HL-60/S4 treated with retinoic acid at 250 ng/mL for 4 days and 3 days (cell line): ENCODE data around the gene NPB.

Source experiments
- in situ Hi-C: fragments of 300-500 bp; cut with MboI; formaldehyde crosslinking; loops from 2 replicates; pipeline ENCODE4 v1.7.0; 2022; ENCODE audit warnings: low sequenced_read_pairs

NPB gene

GRCh38 chr17:81869221-81870130, 32.6 kb upstream of the NPB start:
- in situ Hi-C loops, result no loop called here

DNA sequence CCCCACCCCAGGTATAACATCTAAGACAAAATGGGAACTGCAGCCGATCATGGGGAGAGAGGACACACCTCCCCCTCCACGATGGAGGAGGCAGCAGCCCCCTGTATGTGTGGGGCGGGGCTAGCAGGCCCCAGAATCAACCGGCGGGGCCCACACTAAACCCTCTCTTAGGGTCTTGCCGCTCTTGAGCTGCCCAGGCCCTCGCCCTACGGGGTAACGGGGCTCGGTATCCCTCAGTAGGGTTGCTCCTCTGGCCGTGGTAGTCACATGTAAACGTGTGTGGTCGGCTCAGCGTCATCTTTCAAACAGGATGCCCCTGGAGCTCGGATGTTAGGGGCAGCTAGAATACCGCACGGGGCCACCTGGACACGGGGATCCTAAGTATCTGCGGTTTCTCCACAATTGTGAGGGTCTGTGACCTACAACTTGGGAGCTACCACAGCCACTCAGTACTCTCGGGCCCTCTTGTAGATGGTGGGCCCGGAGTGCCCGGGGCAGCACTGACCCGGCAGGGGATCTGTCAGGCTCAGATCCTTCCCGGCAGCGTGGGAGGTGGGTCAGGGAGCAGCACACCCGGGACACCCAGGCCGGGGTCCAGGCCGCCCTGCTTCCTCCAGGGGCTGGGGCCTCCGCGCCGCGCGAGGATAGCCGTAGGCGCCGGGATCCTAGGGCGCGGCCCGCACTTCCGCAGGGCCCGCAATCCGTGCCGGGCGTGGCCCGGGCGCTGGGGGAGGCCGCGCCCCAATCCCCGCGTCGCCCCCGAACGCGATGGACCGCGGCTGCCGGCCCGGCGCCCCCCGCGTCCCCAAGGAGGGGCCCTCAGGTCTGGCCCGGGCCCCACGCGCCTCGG, 31.7 kb upstream of the NPB start:
- in situ Hi-C loops, result no loop called here

GRCh38 chr17:81870981-81871386, 31.1 kb upstream of the NPB start, which contains the start of gene ARHGDIA:
Gene ARHGDIA (minus strand): TSS chr17:81871337. CDS start chr17:81869930, 1,407 bp downstream.
- in situ Hi-C loops, result no loop called here

GRCh38 chr17:81871387-81872230, 30.4 kb upstream of the NPB start:
- in situ Hi-C loops, result no loop called here

DNA sequence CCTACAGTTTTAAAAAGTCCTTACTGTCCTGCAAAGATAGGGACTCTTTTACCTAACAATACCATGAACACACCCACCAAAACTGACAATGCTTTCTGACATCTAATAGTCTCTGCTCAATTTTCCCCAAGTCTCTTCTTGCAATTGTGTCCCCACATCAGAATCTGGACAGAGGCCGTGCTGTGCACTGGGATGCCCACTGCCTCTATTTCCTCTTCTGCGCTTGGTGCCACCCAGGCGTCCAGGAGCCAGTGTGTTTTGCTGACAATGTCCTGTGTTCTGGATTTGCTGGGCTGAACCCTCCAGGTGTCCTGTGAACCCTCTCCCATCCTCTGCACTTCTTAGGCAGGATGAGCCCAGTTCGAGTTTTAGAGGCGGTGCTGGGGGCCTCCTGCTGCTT, 24.5 kb upstream of the NPB start:
- in situ Hi-C loops, result no loop called here

GRCh38 chr17:81878294-81878693, 23.7 kb upstream of the NPB start:
- in situ Hi-C loops, result no loop called here

GRCh38 chr17:81879121-81879520, 22.9 kb upstream of the NPB start:
- in situ Hi-C loops, result no loop called here

GRCh38 chr17:81884520-81884919, 17.5 kb upstream of the NPB start:
- in situ Hi-C loops, result no loop called here

- in situ Hi-C loops, result no loop called here
Observed at GRCh38 chr17:81884968-81885367, 17.1 kb upstream of the NPB start.

DNA sequence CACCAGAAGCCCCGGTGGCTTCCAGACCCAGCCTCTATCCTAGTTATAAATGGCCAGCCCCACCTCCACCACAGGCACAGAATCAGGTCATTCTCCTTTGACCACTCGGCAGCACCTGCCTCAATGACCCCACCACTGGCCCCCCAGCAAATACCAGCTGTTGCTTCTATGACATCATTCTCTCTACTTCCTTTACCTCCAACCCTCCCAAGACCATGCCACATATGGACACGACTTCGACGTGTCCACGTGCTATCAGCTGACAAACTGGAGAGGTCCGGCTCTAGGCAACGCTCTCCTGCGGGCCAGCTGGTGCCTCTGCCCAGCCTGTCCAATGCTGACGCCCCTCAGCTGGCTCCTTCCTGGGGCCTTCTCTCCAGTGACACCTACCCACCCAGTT, 16.6 kb upstream of the NPB start:
- in situ Hi-C loops, result no loop called here

GRCh38 chr17:81885869-81886548, 16.0 kb upstream of the NPB start:
- in situ Hi-C loops, result no loop called here

DNA sequence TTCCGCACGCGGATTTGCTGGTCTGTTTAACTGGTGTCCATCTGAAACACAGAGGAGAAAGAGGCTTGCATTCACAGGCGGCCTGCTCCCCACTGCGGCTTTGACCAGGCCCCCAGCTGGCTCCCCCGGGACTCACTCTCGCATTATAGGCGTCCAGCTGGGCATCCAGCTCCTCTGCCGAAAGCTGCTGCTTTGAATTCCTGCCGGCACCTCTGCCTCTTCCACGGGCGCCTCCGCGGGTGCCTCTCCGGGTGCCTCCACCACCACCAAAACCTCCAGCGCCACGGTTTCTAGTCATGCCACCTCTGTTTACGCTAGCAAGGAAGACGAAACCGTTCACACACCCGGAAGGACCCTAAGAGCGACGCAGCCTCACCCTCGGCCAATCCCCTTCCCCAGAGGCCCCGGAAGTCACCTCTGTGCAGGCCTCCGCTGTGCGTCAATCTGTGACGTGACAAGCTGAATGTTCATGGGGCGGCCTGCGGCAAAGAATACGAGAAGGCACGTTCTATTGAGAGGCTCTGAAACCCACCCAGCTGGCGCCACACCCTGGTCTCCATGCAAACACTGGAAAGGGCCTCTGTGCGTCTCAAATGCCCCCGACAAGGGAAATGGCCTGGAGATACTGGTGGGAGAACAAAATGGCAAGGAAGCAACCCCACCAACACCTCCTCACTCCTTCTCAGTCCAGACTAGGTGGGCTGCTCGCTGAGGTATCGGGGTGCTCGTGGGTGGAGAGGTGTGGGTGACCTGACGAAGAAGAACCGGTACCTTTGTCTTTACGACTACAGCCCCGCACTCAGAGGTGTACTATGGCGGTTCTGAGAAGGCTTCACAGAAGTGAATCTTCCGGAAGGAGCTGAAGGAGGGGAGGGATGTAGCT, 13.7 kb upstream of the NPB start:
- in situ Hi-C loops, result no loop called here

- in situ Hi-C loops, result no loop called here
Observed at GRCh38 chr17:81888988-81889595, 12.9 kb upstream of the NPB start.

- in situ Hi-C loops, result no loop called here
Observed at GRCh38 chr17:81889602-81890001, 12.4 kb upstream of the NPB start.

DNA sequence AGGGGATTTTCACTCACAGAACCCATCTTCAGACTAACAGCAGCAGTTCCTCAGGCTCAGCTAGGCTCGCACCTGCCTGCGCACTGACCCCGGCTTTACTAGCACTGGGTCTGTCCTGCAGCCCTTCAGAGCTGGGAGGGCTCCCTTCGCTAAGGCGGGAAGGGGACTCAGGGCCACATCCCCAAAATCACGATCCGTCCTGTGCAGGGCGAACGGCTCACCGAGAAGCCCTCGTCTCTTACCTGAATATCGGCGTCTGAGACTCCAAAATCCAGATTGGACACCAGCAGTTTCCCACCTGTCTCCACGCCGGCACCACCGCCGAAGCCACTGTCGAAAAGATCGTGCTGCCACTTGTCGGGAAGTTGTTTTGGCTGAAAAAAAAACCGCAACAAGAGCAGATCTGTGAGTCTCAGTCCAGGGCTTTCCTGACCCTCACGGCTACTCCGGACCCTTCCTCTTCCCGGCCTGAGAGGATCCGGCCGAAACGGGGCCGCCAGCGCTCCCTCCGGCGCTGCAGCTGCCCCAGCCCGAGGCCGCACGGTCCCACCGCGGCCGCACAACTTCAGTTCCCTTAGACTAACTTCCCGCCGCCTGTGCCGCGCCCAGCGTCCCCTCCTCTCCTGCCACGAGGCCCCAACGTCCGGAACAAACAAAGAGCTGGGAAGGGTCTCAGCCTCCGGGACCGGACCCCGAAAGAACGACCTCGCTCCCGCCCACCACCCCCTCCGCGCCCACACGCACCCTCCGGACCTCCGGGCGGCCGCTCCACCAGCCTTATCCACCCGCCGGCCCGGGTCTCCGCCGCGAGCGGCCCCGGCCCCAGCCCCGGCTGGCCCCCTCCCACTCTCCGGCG, 11.4 kb upstream of the NPB start:
- in situ Hi-C loops, result no loop called here

- in situ Hi-C loops, result no loop called here
Observed at GRCh38 chr17:81891303-81891552, 10.8 kb upstream of the NPB start.

GRCh38 chr17:81895400-81895799, 6.6 kb upstream of the NPB start:
- in situ Hi-C loops, result no loop called here
